HG03565 (cell line): ENCODE measurements around the gene MGAT4B.
"Not testable (repeated sequence)": the region's sequence is repeated elsewhere in the genome, so short reads cannot be mapped to it uniquely, and the experiment has no call there.

Experiments used
- ATAC-seq: cut with Tn5 transposase; IDR thresholded peaks from one replicate; pipeline ENCODE4 v1.9.1; 2021; ENCODE audit warnings: mild to moderate bottlenecking, moderate library complexity; ENCODE audit not compliant: unreplicated experiment

The MGAT4B gene

DNA sequence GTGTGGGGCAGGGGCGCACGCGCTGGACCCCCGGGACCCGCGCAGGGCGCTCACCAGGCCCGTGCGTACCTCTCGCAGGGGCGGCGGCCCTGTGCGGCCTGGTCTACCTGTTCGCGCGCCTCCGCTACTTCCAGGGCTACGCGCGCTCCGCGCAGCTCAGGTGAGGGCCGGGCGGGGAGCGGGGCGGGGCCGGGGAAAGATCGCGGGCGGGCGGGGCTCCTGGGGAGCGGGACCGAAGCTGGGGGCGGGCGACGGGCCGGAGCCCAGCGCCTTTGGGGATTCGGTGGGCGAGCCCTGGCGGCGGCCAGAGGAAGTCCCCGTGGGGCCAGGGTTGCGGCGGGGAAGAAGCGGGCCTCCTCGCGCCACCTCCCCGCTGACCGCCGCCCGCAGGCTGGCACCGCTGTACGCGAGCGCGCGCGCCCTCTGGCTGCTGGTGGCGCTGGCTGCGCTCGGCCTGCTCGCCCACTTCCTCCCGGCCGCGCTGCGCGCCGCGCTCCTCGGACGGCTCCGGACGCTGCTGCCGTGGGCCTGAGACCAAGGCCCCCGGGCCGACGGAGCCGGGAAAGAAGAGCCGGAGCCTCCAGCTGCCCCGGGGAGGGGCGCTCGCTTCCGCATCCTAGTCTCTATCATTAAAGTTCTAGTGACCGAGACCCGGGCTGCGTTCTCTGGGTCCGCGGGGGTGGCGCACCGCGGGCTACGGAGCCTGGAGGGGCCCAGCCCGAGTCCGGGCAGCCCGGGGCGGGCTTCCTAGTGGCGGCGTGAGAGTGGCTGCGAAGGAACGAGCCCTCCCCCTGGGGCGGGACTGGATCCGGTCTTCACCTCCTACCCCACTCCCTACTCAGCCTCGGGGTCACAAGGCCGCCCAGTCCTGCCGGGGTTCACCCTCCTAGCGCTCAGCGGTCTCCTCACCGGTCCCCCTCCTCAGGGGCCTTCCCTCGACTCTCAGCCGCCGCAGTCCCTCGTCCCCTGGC is 10.5 kb downstream of the MGAT4B start:
- peak; percentile 69 for ATAC-seq

DNA sequence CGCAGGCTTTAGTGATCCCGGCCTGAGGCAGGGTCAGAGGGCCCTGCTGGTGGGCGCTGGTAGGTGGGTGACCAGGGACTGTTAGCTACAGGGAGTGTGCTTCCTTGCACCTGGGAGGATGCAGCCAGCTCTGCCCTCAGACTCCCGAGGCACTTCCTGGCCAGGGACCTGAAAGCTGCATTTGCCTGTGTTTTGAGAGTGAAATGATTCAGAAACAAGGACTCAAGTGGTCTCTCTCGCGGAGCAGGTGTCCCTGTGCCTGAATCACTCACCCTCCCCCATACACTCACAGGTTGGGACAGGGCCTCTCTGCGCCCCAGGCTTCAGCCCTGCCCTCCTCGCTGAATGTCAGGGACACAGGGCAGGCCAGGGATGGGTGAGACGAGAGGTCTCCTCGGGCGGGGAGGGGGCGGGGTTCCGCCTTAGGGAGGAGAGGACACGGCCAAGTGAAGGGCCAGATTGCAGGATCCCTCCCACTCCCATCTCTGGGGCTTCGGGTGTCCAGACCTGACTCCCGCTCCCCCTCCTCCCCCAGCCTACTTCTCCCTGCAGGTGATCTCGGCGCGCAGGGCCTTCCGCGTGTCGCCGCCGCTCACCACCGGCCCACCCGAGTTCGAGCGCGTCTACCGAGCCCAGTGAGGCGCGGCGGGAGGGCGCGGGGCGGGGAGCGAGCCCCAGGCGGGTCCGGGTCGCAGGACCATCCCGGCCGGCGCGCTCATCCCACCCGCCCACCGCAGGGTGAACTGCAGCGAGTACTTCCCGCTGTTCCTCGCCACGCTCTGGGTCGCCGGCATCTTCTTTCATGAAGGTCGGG is 11.4 kb downstream of the MGAT4B start:
- ATAC-seq: no peak

DNA sequence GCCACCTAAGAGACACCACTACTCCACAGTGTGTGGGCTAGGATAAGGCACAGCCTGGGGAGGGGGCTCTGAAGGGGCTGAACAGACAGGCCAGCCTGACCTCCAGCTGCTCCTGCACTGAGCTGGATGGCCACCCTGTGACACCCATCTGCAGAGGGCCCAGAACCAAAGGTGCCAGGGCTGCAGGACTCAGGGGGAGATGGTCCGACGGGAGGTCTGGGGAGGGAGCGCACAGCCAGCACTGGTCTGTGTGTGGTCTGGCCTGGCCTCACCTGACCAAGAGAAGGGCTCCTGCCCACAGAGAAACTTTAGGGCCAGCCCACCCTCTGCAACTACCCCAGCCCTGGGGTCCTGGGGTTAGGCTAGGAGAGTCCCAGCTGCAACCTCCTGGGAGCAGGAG is 12.1 kb downstream of the MGAT4B start:
- no peak for ATAC-seq

DNA sequence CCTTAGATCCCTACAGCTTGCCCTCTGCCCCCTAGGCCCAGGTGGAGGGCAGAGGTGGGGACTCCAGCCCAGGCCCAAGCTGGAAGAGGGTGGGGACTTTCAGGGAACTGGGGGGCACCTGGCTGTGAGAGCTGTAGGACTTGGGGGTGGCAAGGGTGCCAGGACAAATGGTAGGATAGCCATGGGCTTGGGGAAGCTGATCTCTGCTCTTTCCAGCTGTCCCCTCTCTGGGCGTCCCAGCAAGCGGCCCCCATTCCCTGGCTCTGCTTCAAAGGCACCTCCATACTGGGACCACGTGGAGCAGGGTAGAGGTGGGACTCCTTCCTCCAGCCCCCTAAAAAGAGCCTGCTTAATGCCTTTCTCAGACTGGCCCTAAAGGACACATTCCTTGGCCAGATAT is 12.5 kb downstream of the MGAT4B start:
- no peak for ATAC-seq

DNA sequence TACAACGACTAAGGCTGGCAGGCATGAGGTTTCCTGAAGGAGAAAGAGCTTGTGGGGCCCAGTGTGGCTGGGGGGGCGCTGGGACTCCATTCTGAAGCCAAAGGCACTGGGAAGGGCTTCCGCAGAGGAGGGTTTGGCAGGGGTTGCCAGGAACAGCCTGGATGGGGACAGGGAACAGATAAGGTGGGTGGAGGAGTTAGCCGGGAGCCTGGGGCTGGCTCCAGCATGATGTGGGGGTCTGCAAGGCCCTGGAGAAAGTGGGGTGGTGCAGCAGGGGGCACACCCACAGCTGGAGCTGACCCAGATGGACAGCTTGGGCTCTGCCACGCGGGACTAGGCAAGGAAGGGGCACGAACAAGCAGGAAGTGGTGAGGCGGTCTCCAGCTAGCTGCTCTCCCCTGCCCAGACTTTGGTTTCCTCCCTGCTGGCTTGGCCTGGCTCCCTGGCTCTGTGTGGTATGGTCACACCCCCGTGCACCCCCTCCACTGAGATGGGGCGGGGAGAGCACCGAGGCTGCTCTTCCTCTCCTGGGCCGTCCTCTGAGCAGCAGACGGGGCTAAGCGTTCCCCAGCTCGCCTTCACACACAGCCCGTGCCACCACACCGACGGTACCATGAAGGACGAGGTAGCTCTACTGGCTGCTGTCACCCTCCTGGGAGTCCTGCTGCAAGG is 13.1 kb downstream of the MGAT4B start, which contains the start of gene LTC4S:
LTC4S (plus strand) TSS at position 519 of the 672 bp plus-strand sequence; CDS start at position 614, 95 bp downstream.
- no peak for ATAC-seq

DNA sequence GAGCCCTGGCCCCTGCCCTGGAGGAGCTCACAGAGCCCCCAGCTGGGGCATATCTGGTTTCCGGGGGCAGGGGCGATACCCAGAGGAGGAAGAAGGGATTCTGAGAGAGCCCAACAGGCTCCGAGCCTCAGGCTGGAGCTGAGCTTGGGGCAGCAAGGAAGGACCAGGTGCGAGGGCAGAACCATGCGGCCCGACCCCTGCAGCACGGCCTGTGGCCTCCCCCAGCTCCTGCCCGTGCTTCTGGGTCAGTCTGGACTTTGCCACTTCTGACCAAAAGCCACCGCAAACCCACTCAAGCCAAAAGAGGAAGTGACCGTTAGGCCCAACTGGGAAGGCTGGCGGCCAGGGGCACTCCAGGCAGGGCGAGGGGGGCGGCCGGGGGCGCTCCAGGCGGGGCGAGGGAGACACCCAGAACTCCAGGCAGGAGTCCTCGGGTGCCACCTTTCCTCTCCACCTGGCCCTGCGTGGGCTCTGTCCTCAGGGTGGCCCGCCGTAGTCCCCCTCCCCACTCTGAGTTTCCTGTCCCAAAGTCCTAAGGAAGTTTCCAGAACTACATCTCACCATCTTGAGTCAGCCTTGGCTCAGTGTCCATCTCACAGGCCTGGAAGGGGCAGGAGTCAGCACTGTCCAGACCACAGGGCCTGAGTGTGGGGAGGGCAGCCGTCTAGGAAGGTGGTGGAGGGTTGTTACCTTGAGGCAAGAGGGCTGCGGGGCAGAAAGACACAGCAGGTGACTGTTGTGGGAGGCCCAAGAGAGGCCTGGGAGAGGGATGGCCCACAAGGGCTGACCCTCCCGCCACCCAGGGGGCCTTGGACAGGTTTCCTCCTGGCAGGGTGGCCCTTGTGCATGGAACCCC is 13.8 kb downstream of the MGAT4B start:
- no peak for ATAC-seq

DNA sequence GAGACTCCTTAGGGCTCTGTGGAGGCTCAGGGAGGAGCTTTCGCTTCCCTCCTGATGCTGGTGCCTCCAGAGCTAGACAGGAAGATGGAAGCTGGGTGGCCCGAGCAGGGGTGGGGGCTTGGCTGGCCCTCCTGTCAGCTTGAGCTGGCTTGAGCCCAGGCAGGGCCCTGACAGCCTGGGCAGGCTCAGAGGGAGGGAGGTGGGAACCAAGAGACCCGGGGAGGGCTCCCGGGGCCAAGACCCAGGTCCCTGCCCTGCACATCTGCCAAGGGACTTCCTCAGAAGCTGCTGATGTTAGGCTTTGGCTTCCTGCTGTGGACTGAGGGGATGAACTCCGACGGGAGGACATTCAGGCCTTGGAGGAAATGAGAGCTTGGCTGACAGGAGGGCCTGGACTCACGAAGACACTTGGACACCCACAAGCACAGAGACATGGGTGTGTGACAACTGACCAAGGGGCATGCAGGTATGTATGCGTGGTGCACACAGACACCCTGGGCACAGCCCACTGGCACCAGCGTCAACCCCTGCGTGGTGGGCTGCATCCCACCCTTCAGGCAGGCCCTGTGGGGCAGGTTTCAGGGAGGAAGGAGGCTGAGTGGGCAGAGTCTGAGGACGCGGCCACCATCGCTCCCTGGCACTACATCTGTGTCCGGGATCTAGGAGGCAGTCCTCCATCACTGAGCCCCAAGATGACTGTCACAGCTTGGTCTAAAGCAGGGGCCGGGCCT is 14.6 kb downstream of the MGAT4B start:
- ATAC-seq: no peak

DNA sequence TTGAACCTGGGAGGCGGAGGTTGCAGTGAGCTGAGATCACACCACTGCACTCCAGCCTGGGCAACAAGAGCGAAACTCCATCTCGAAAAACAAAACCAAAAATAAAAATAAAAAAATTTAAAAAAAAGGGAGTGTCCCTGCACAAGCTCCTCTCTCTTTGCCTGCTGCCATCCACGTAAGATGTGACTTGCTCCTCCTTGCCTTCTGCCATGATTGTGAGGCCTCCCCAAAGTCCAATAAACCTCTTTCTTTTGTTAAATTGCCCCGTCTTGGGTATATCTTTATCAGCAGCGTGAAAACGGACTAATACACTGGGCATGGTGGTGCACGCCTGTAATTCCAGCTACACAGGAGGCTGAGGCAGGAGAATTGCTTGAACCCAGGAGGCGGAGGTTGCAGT is 17.4 kb downstream of the MGAT4B start:
- ATAC-seq: not testable (repeated sequence)

DNA sequence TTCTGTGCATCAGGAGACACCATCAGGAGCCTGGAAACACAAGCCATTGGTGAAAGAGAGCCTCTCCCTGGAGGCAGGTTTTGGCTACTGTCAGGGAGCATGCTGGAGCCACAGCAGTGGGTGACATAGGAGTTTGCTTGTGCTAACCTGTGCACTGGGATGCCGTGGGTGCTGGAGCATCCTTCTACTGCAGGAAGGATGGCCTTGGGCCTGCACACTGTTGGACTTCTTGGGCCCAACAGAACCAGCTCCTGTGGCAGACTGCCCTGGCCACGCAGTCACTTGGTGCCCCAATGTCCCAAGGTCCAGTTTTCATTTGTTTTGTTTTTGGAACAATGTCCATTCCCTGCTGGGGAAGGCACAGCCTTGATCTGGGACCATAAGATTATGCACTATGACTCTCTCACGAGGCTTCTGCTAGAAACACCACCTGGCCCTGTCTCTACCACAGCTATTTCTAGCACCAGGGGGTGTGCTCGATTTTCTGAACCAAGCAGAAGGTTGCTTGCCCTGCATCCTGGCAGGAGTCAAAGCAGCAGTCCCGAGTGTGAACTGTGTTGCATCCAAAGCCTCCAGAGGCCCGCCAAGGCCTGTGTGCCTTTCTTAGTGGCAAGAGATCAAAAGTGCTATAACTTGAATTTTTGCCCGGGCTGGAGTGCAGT is 18.3 kb downstream of the MGAT4B start:
- no peak for ATAC-seq

DNA sequence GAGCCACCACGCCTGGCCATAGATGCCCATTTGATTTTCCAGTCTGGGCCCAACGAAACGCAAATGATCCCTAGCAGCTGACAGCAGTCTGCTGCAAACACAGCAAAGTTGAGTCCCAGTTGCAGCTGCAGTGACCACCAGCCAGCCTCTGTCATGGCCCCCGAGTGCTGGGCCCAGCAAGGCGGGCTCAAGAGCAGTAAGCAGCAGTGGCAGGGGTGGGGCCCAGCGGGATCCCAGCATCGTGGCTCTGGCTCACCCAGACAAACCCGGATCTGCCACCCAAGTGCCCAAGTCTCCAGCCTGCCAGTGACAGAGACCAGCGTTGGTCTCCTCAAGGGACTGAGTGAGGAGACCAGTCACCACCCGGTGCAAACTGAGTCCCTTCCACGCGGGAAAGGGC is 19.8 kb downstream of the MGAT4B start:
- no peak for ATAC-seq

DNA sequence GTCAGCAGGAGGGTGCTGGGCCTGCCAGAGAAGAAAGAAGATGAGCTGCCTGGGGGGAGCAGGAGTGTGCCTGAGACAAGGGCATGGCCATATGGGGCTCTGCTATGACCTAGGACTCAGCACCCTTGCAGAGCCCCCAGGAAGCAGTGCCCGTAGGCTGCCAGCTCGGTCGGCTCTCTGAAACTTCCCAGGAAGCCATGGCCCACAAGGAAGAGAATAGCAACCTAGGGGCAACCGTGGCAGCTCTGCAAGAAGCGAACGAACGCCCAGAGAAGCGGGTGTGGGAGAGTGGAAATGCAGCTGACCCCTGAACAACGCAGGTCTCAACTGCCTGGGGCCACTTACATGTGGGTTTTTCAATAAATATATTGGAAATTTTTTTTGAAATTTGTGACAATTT is 23.5 kb downstream of the MGAT4B start:
- ATAC-seq: no peak

DNA sequence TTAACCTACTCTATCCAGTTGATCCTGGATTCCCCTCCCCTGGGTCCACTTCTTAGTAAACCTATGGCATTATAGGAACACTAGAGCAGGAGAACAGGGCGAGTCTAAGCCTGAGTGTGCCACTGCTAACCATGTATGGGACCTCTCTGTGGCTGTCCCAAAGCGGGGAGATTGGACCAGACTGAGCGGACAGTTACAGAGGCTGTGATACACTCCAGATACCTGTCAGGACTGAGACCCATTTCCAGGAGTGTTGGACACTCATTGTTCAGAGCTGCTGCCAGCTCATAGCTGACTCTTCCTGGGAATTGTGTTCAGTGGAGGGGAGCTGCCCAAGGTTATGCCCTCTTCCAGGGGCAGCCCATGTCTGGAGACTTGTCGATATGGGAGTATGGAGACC is 24.8 kb downstream of the MGAT4B start:
- no peak for ATAC-seq

DNA sequence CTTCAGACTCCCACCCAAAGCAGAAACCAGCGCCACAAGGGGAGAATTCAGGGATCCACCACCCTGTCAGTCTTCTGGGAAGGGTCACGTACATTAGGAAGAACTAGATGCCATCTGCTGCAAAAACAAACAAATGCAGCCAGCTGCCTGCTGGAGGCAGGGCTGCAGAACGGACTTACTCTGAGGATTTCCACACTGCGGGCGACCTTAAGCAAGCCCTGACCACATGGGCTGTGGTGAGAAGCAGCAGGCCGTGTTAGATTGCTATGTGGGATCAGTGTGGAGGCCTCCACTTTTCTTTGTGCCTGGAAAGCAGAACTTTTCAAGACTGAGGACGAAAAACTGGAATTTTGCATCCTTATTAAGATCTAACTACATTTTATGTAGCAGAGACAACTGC is 26.3 kb downstream of the MGAT4B start:
- no peak for ATAC-seq

DNA sequence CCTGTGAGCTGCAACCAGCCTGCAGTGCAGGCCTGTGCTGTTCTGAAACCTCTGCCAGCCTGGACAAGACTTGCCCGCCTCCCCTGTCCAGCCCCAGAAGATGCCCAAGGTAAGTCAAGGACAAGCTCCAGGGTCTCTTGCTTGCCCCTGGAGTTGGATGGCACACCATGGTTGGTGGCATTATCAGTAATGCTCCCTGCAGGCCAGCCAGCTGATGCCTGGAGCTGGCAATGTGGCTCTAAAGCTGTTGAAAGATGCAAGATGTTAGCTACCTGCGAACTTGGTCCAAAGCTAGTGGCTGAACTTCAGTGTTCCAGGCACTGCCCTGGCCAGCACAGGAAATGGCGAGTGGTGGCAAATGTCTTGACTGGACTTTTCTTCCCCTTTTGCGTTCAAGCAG is 26.8 kb downstream of the MGAT4B start:
- ATAC-seq: no peak

DNA sequence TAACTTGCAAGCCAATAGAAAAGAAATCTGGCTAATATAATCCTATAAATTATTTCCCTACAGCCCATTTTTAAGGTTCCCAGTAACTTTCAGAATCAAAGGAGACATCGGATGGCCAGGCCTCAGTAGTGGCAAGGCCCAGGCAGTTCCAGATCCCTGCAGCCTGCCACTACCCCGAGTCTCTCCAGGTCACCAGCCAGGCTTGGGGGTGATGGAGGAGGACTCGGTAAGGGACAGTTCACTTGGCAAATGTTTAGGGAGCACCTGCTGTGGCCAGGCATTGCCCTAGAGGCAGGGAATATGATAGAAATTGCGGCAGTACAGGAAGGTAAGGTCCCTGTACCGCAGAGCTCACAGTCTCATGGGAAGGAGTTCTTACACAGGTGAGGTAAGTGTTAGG is 28.1 kb downstream of the MGAT4B start:
- ATAC-seq: no peak

DNA sequence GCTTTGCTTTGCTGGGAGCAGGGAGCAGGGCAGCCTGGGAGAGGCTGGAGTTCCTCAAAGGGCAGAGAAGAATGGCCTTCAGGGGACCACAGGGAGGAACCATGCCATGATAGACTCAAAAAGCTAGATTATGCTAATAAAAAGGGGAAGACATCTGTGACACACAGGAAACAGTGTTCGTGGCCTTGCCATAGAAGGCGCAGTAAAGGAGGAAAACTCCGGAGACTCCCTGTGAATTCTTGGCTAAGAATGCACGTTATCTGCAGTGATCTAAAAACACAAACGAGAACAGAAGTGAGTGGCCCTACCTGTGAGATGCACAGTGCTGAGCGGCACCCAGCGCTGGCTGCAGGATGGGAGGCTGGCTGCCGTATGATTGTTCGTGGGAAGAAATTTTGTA is 28.8 kb downstream of the MGAT4B start:
- no peak for ATAC-seq

DNA sequence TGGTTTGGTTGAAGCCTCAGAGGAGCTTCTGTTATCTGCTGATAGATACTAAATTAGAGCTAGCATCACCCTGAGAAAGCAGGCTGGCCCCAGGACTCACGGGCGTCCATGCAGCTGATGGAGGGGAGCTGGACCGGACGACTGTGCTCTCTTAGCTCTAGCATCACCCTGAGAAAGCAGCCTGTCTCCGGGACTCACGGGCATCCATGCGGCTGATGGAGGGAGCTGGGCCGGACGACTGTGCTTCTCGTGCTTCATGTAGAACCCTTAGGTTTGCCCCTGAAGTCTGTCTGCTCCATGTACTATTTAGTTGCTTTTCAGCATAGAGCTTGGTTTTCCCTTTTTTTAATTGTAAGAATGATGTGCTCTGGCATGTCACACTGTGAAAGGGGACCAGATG is 29.2 kb downstream of the MGAT4B start:
- no peak for ATAC-seq

DNA sequence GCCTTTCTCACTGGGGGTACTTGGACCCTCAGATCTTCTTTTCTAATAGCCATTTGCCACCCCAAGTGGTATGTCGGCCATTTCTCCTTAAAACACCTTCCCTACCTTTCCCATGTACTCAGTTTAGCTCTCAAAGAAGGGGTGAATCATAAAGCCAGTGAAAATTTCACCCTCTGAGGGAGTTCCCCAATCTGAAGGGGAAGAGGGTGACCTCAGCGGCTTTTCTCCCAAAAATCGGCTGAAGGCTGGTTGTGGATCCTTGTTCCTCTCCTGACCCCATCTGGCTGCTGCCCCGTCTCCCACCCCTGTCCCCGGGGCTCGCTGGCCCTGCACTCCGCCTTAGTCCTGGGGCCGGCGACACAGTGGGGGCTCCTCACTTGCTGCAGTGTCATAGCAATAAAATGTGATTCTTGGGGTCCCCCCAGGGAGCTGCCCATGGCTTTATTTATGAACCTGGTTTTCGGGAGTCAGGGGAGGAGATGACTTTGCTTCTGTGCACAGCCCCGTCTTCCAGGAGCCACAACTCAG is 30.2 kb downstream of the MGAT4B start:
- no peak for ATAC-seq

DNA sequence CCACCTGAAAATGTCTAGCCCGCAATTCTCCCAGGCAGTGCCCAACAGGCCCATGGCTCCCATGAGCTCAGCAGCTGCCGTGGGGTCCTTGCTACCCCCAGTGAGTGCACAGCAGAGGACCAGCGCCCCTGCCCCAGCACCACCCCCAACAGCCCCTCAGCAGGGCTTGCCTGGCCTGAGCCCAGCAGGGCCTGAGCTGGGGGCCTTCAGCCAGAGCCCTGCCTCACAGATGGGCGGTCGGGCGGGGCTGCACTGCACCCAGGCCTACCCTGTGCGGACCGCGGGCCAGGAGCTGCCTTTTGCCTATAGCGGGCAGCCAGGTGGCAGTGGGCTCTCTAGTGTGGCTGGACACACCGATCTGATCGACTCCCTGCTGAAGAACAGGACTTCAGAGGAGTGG is 32.2 kb downstream of the MGAT4B start:
- ATAC-seq: no peak
